ENCODE results near the gene NKD2.

NKD2 gene

GRCh38 chr5:987761-988160 is 20.8 kb upstream of the NKD2 start:
- H3K9me3 ChIP-seq (ENCODE audit: severe bottlenecking): peaks cover 9% of the 10 kb centered on the region
- H3K36me3 ChIP-seq: no peaks in the 10 kb centered on the region
- H3K27ac ChIP-seq: no peak overlapping the region
- TF ChIP-seq CTCF (IDR thresholded peaks at IDR 0.05; ENCODE audit: low read depth, low read length): no peak
- DNase-seq: no peak
- no peak overlapping the region for H3K4me3 ChIP-seq (ENCODE audit: low read depth, low read length)
- no peaks in the 10 kb centered on the region for H3K27me3 ChIP-seq (ENCODE audit: insufficient read depth, low read depth, severe bottlenecking)

- DNase-seq: no peak
- Histone ChIP-seq H3K9me3 (ENCODE audit: severe bottlenecking) (peaks cover 9% of the 10 kb centered on the region), H3K27ac (no peak overlapping the region), H3K36me3 (no peaks in the 10 kb centered on the region), H3K27me3 (ENCODE audit: insufficient read depth, low read depth, severe bottlenecking) (no peaks in the 10 kb centered on the region), H3K4me3 (ENCODE audit: low read depth, low read length) (no peak overlapping the region)
- no peak for TF ChIP-seq CTCF (IDR thresholded peaks at IDR 0.05; ENCODE audit: low read depth, low read length)
Measured at GRCh38 chr5:988322-988721, 20.3 kb upstream of the NKD2 start.

GRCh38 chr5:989961-990530 is 18.6 kb upstream of the NKD2 start:
- no peak for DNase-seq
- Histone ChIP-seq H3K9me3 (ENCODE audit: severe bottlenecking) (peaks cover 9% of the 10 kb centered on the region), H3K27ac (no peak overlapping the region), H3K36me3 (no peaks in the 10 kb centered on the region), H3K4me3 (ENCODE audit: low read depth, low read length) (no peak overlapping the region), H3K27me3 (ENCODE audit: insufficient read depth, low read depth, severe bottlenecking) (no peaks in the 10 kb centered on the region)
- TF ChIP-seq CTCF (IDR thresholded peaks at IDR 0.05; ENCODE audit: low read depth, low read length): peak; percentile 64

GRCh38 chr5:991472-992267 is 16.9 kb upstream of the NKD2 start:
- Histone ChIP-seq H3K27me3 (ENCODE audit: insufficient read depth, low read depth, severe bottlenecking) (no peaks in the 10 kb centered on the region), H3K9me3 (ENCODE audit: severe bottlenecking) (peaks cover 7% of the 10 kb centered on the region), H3K27ac (no peak overlapping the region), H3K4me3 (ENCODE audit: low read depth, low read length) (no peak overlapping the region), H3K36me3 (no peaks in the 10 kb centered on the region)
- no peak for DNase-seq
- no peak for TF ChIP-seq CTCF (IDR thresholded peaks at IDR 0.05; ENCODE audit: low read depth, low read length)

- Histone ChIP-seq H3K27me3 (ENCODE audit: insufficient read depth, low read depth, severe bottlenecking) (no peaks in the 10 kb centered on the region), H3K36me3 (no peaks in the 10 kb centered on the region), H3K9me3 (ENCODE audit: severe bottlenecking) (no peaks in the 10 kb centered on the region), H3K27ac (no peak overlapping the region), H3K4me3 (ENCODE audit: low read depth, low read length) (no peak overlapping the region)
- no peak for TF ChIP-seq CTCF (IDR thresholded peaks at IDR 0.05; ENCODE audit: low read depth, low read length)
- DNase-seq: no peak
Measured at GRCh38 chr5:994272-994607, 14.4 kb upstream of the NKD2 start.

- H3K27ac ChIP-seq: no peak overlapping the region
- no peaks in the 10 kb centered on the region for H3K9me3 ChIP-seq (ENCODE audit: severe bottlenecking)
- DNase-seq: no peak
- TF ChIP-seq CTCF (IDR thresholded peaks at IDR 0.05; ENCODE audit: low read depth, low read length): 0 out of 2 replicates have a peak, but pooled peaks have one; percentile 1
- no peak overlapping the region for H3K4me3 ChIP-seq (ENCODE audit: low read depth, low read length)
- no peaks in the 10 kb centered on the region for H3K36me3 ChIP-seq
- no peaks in the 10 kb centered on the region for H3K27me3 ChIP-seq (ENCODE audit: insufficient read depth, low read depth, severe bottlenecking)
Measured at GRCh38 chr5:994821-995220, 13.8 kb upstream of the NKD2 start.

All from WERI-Rb-1 (cell line).